ENCODE data around the gene MBD3L1. TPM values are rescaled to one million over a fixed set of nuclear protein-coding genes. Genes with fewer than 3 reads are reported as not detected.

MBD3L1 gene
- total RNA-seq, 1 experiment from 2014 or later: not detected

DNA sequence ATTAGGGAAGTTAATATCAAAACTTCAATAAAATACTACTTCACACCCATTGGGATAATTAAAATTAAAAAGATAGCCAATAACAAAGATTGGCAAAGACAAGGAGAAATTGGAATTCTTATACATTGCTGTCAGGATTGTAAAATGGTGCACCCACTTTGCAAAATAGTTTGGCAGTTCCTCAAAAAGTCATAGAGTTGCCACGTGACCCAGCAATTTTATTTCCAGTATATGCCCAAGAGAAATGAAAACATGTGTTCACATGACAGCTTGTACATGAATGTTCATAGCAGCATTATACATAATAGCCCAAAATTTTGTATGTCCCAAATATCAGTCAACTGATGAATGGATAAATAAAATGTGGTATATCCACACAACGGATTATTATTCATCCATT is 3.3 kb downstream of the MBD3L1 start:
- H3K4me3 Mint-ChIP-seq (ENCODE audit: unreplicated experiment): no peak overlapping the region
- Histone ChIP-seq H3K4me1 (no peaks in the 10 kb centered on the region), H3K9me3 (peaks cover 8% of the 10 kb centered on the region; the same call in 1 of the 2 replicates), H3K27me3 (replicated peaks; ENCODE audit: control insufficient read depth, insufficient read depth, low read length) (no peaks in the 10 kb centered on the region), H3K4me3 (ENCODE audit: low read depth, low read length) (no peak overlapping the region), H3K36me3 (ENCODE audit: control insufficient read depth, insufficient read depth, low read length) (no peaks in the 10 kb centered on the region)
- H3K9me3 Mint-ChIP-seq (ENCODE audit: unreplicated experiment): peaks cover 11% of the 10 kb centered on the region
- H3K4me1 Mint-ChIP-seq (ENCODE audit: low read depth, unreplicated experiment): no peaks in the 10 kb centered on the region
- BruUV-seq (replicated peaks): no TSS peak
- DNase-seq: no peak
- no peak overlapping the region for H3K27ac Mint-ChIP-seq (ENCODE audit: unreplicated experiment)
- H3K27me3 Mint-ChIP-seq (ENCODE audit: insufficient read depth, unreplicated experiment): no peaks in the 10 kb centered on the region
- intact Hi-C loops (cut with micrococcal nuclease; ENCODE audit: unreplicated experiment): no loop called here
- ChIA-PET CTCF (no interaction called here), POLR2A (no interaction called here)
- peaks cover 11% of the 10 kb centered on the region for H3K36me3 Mint-ChIP-seq (ENCODE audit: insufficient read depth, unreplicated experiment)
- TF ChIP-seq, protein P1, sequence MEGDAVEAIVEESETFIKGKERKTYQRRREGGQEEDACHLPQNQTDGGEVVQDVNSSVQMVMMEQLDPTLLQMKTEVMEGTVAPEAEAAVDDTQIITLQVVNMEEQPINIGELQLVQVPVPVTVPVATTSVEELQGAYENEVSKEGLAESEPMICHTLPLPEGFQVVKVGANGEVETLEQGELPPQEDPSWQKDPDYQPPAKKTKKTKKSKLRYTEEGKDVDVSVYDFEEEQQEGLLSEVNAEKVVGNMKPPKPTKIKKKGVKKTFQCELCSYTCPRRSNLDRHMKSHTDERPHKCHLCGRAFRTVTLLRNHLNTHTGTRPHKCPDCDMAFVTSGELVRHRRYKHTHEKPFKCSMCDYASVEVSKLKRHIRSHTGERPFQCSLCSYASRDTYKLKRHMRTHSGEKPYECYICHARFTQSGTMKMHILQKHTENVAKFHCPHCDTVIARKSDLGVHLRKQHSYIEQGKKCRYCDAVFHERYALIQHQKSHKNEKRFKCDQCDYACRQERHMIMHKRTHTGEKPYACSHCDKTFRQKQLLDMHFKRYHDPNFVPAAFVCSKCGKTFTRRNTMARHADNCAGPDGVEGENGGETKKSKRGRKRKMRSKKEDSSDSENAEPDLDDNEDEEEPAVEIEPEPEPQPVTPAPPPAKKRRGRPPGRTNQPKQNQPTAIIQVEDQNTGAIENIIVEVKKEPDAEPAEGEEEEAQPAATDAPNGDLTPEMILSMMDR (IDR thresholded peaks at IDR 0.05; ENCODE audit: insufficient read depth in 1 of 2, low read depth in 1 of 2, low read length in 1 of 2, severe bottlenecking in 1 of 2, unreplicated experiment in 1 of 2): no peak

DNA sequence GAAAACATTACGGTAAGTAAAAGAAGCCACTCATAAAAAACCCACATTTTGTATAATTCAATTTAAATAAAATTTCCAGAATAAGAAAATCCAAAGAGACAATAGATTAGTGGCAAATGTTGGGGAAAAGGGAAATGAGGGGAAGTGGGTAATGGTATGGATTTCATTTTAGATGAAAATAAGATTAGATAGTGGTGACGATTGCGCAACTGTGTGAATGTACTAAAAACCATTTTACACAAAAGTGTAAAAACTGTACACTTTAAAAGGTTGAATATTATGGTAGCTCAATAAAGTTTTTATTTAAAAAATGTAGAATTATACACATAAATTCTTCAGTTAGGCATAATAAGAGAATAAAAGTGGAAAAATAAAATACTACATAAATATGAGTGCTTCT is 3.7 kb downstream of the MBD3L1 start:
- no peak for DNase-seq
- H3K9me3 Mint-ChIP-seq (ENCODE audit: unreplicated experiment): peaks cover 11% of the 10 kb centered on the region
- POLR2A ChIA-PET: no interaction called here

DNA sequence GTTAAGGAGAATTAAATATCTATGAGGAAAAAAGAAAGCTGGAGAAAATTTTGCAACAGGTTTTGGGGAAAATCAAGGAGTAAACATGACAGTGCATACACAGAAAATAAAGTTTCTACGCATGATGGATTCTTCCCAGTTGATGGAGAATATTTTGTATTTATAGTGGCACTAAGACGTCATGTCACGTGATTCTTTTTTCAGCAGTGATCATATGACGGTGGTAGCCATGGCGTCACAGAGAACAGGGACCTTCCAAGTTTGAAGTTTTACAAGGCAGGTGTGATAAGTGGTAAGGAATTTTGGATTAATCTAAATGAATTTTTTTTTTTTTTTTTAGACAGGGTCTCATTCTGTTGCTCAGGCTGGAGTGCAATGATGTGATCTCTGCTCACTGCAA is 8.5 kb downstream of the MBD3L1 start:
- H3K27ac Mint-ChIP-seq (ENCODE audit: unreplicated experiment): no peak overlapping the region
- DNase-seq: no peak
- CTCF ChIA-PET: no interaction called here
- Histone ChIP-seq H3K4me1 (no peaks in the 10 kb centered on the region), H3K36me3 (ENCODE audit: control insufficient read depth, insufficient read depth, low read length) (no peaks in the 10 kb centered on the region), H3K4me3 (ENCODE audit: low read depth, low read length) (no peak overlapping the region), H3K9me3 (no peaks in the 10 kb centered on the region), H3K27me3 (replicated peaks; ENCODE audit: control insufficient read depth, insufficient read depth, low read length) (no peaks in the 10 kb centered on the region)
- TF ChIP-seq, protein P1 (IDR thresholded peaks at IDR 0.05; ENCODE audit: insufficient read depth in 1 of 2, low read depth in 1 of 2, low read length in 1 of 2, severe bottlenecking in 1 of 2, unreplicated experiment in 1 of 2): no peak
- no TSS peak for BruUV-seq (replicated peaks)
- intact Hi-C loops (cut with micrococcal nuclease; ENCODE audit: unreplicated experiment): no loop called here
- POLR2A ChIA-PET: no interaction called here
- H3K4me1 Mint-ChIP-seq (ENCODE audit: low read depth, unreplicated experiment): no peaks in the 10 kb centered on the region
- H3K9me3 Mint-ChIP-seq (ENCODE audit: unreplicated experiment): peaks cover 11% of the 10 kb centered on the region
- no peaks in the 10 kb centered on the region for H3K36me3 Mint-ChIP-seq (ENCODE audit: insufficient read depth, unreplicated experiment)
- H3K27me3 Mint-ChIP-seq (ENCODE audit: insufficient read depth, unreplicated experiment): no peaks in the 10 kb centered on the region
- H3K4me3 Mint-ChIP-seq (ENCODE audit: unreplicated experiment): no peak overlapping the region

More for the DNA sequence above, 3.7 kb downstream of the MBD3L1 start:
- no peak overlapping the region for H3K27ac Mint-ChIP-seq (ENCODE audit: unreplicated experiment)
- Histone ChIP-seq H3K4me1 (no peaks in the 10 kb centered on the region), H3K27me3 (replicated peaks; ENCODE audit: control insufficient read depth, insufficient read depth, low read length) (no peaks in the 10 kb centered on the region), H3K36me3 (ENCODE audit: control insufficient read depth, insufficient read depth, low read length) (no peaks in the 10 kb centered on the region), H3K9me3 (peaks cover 8% of the 10 kb centered on the region; the same call in 1 of the 2 replicates), H3K4me3 (ENCODE audit: low read depth, low read length) (no peak overlapping the region)
- TF ChIP-seq, protein P1 (IDR thresholded peaks at IDR 0.05; ENCODE audit: insufficient read depth in 1 of 2, low read depth in 1 of 2, low read length in 1 of 2, severe bottlenecking in 1 of 2, unreplicated experiment in 1 of 2): no peak
- H3K36me3 Mint-ChIP-seq (ENCODE audit: insufficient read depth, unreplicated experiment): peaks cover 11% of the 10 kb centered on the region
- CTCF ChIA-PET: no interaction called here
- no peak overlapping the region for H3K4me3 Mint-ChIP-seq (ENCODE audit: unreplicated experiment)
- no peaks in the 10 kb centered on the region for H3K27me3 Mint-ChIP-seq (ENCODE audit: insufficient read depth, unreplicated experiment)
- no peaks in the 10 kb centered on the region for H3K4me1 Mint-ChIP-seq (ENCODE audit: low read depth, unreplicated experiment)
- BruUV-seq (replicated peaks): no TSS peak
- intact Hi-C loops (cut with micrococcal nuclease; ENCODE audit: unreplicated experiment): no loop called here

Measured in Caco-2 (cell line).